HepG2 (cell line): ENCODE results near the gene KIF6. TPM values are rescaled to one million over a fixed set of nuclear protein-coding genes. Genes with fewer than 3 reads are reported as not detected.

Source experiments
- ATAC-seq: fragments of 200-7000 bp; cut with Tn5 transposase; 3 replicates; pipeline ENCODE4 v1.9.1; 2020; ENCODE audit warnings: mild to moderate bottlenecking, moderate library complexity
- BruUV-seq: library from RNA; stranded (reverse); fragments of 400-500 nt; replicated peaks from 2 replicates; lab custom pipeline; 2021; lab: Mats Ljungman, UMichigan
- CTCF ChIA-PET: fragments of 300-600 bp; formaldehyde crosslinking; extraction: SDS; loops from one replicate; lab custom pipeline; 2021; ENCODE audit warnings: low total read pairs, inconsistent platforms, low intra/inter-chr PET ratio; lab: Yijun Ruan, JAX
- POLR2A ChIA-PET: fragments of 350-600 bp; sonication (Branson Sonifier 250); formaldehyde crosslinking; loops from one replicate; lab custom pipeline; 2020; ENCODE audit warnings: antibody characterized with exemption, inconsistent platforms; lab: Yijun Ruan, JAX
- DNase-seq: peaks from one replicate; pipeline ENCODE4 v3.0.0-alpha.2; 2015; ENCODE audit warnings: low spot score
- FAIRE-seq: peaks from 3 replicates; lab custom pipeline; 2011; peaks lifted over from hg19 to GRCh38; lab: Jason Lieb, UNC
- H2AFZ ChIP-seq: one replicate; pipeline ENCODE4 v1.6.1; 2011; ENCODE audit warnings: low read length, inconsistent platforms
- H3K27ac ChIP-seq: fragments of 300-600 bp; 3 replicates; pipeline ENCODE4 v1.8.0; 2011; ENCODE audit warnings: mixed run types, mild to moderate bottlenecking, mixed read lengths, low read length, inconsistent platforms; ENCODE audit not compliant: insufficient read depth; ENCODE audit errors: extremely low read length
- H3K27me3 ChIP-seq, 2 experiments: fragments of 200-600 bp in 1 of 2; 2 replicates in 1 of 2; 3 replicates in 1 of 2; pipeline versions ENCODE4 v1.6.0 to v1.8.0; 2011; ENCODE audit warnings: low read length in 2 of 2, mild to moderate bottlenecking in 2 of 2, moderate library complexity in 2 of 2, inconsistent platforms in 1 of 2; ENCODE audit not compliant: insufficient read depth in 2 of 2, control insufficient read depth in 1 of 2
- H3K36me3 ChIP-seq, 2 experiments: fragments of 200-600 bp in 1 of 2; replicated peaks in 1 of 2; 2 replicates in 1 of 2; 3 replicates in 1 of 2; pipeline versions ENCODE4 v1.5.1 to v1.8.0; 2011; ENCODE audit warnings: low read length in 2 of 2, inconsistent platforms in 1 of 2; ENCODE audit not compliant: insufficient read depth in 2 of 2, control insufficient read depth in 1 of 2
- H3K4me1 ChIP-seq: 2 replicates; pipeline ENCODE4 v1.5.1; 2012; ENCODE audit warnings: low read length, inconsistent platforms; ENCODE audit not compliant: insufficient read depth
- H3K4me2 ChIP-seq: 2 replicates; pipeline ENCODE4 v1.6.0; 2011; ENCODE audit warnings: low read depth, low read length, inconsistent platforms
- H3K4me3 ChIP-seq, 3 experiments: fragments of 200-600 bp in 1 of 3; sonication (generic), shearing (Covaris generic) in 1 of 3; replicated peaks in 1 of 3; 2 replicates each; pipeline ENCODE4 v1.5.1; 2011 to 2016; ENCODE audit warnings: low read length in 3 of 3, inconsistent platforms in 2 of 3, low read depth in 2 of 3, mild to moderate bottlenecking in 2 of 3, control low read depth in 1 of 3, mixed read lengths in 1 of 3; ENCODE audit not compliant: insufficient read depth in 1 of 3
- H3K79me2 ChIP-seq: one replicate; pipeline ENCODE4 v1.6.1; 2011; ENCODE audit warnings: low read length, inconsistent platforms; ENCODE audit not compliant: insufficient read depth
- H3K9ac ChIP-seq: 2 replicates; pipeline ENCODE4 v1.6.0; 2011; ENCODE audit warnings: mild to moderate bottlenecking, low read depth, low read length, inconsistent platforms; ENCODE audit not compliant: insufficient read depth
- H3K9me3 ChIP-seq: 2 replicates; pipeline ENCODE4 v1.5.1; 2012; ENCODE audit warnings: mild to moderate bottlenecking, low read length
- H4K20me1 ChIP-seq: 2 replicates; pipeline ENCODE4 v1.6.0; 2011; ENCODE audit warnings: inconsistent platforms, mild to moderate bottlenecking, low read length, moderate library complexity; ENCODE audit not compliant: insufficient read depth
- SNAI1 ChIP-seq: sonication (generic); formaldehyde crosslinking; IDR thresholded peaks from 2 replicates; pipeline ENCODE4 v1.5.0; 2020; ENCODE audit warnings: mild to moderate bottlenecking, missing genetic modification reagents, borderline replicate concordance
- WGBS: methylation state at CpG from one replicate; pipeline ENCODE4 v1.1.6; 2017; ENCODE audit warnings: low lambda C conversion rate; 5-methylcytosine and 5-hydroxymethylcytosine counted together
- in situ Hi-C: cut with HindIII; loops from 2 replicates; pipeline ENCODE4 v1.10.0; 2017; ENCODE audit warnings: low pct_unique_long_range_greater_than_20kb; ENCODE audit not compliant: extremely low pct_ligation_motif_present
- intact Hi-C: fragments of 100-400 bp; cut with micrococcal nuclease; formaldehyde crosslinking; loops from one replicate; pipeline ENCODE4 v1.10.0; 2022; ENCODE audit not compliant: unreplicated experiment
- polyA plus RNA-seq, 8 experiments: library from polyadenylated mRNA; depleted of rRNA in 3 of 8; stranded (reverse) in 7 of 8; unstranded in 1 of 8; fragments of >200 nt; fragmentation: Illumina TruSeq in 4 of 8; extraction: Trizol in 4 of 8; gene quantifications; 2 replicates each; pipeline versions ENCODE4 v1.2.1 to v1.2.3, GENCODE V29; 2011 to 2016; ENCODE audit warnings: low read depth in 4 of 8, missing spikeins in 1 of 8, mixed read lengths in 1 of 8; ENCODE audit not compliant: insufficient read depth in 1 of 8
- total RNA-seq, 5 experiments: library from RNA; depleted of rRNA; stranded (reverse); fragments of >200 nt; fragmentation: Illumina TruSeq; extraction: Trizol; gene quantifications; 2 replicates each; pipeline ENCODE4 v1.2.3, GENCODE V29; 2016; ENCODE audit warnings: low read depth in 1 of 5
- TF ChIP-seq, protein P1 (sequence below): IDR thresholded peaks from 2 replicates; pipeline ENCODE4 v1.6.1; 2012; ENCODE audit warnings: low read length, improper control_type of control experiment
- TF ChIP-seq, protein P2 (sequence below): sonication (generic); formaldehyde crosslinking; IDR thresholded peaks from 2 replicates; pipeline ENCODE4 v1.8.1; 2023; ENCODE audit warnings: mild to moderate bottlenecking, missing genetic modification reagents
- TF ChIP-seq, protein P3 (sequence below): sonication (generic); formaldehyde crosslinking; IDR thresholded peaks from 2 replicates; pipeline ENCODE4 v1.5.0; 2020; ENCODE audit warnings: mild to moderate bottlenecking, missing genetic modification reagents
- TF ChIP-seq, protein P4 (sequence below): sonication (generic); formaldehyde crosslinking; IDR thresholded peaks from 2 replicates; pipeline ENCODE4 v1.8.0; 2022; ENCODE audit warnings: missing genetic modification reagents, mild to moderate bottlenecking, moderate library complexity, borderline replicate concordance

The KIF6 gene
- total and polyA plus RNA-seq, 2 of the 13 experiments (the other 11 are each of a cell fraction or from before 2014, with no cell fraction given), result 0.04 to 0.27 TPM

DNA sequence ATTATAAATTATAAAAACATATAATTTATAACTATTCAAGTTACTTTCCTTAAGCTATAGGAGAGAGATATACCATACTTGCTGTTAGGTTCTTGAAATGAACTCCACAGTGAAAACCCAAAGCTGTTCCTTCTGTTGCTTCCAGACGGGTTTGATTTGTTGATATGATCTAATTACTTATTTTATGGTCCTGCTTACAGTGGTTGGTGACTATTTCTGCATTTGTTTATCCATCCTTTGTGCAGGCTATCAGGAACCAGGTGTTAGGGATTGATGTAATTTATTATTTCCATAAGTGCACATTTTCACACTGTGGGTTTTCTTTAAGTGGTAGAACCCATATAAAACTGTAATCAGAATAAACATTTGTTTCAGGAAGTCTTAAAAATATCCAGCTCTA, 167.1 kb downstream of the KIF6 start:
- Histone ChIP-seq H4K20me1 (no peaks in the 10 kb centered on the region), H3K27me3 (no peaks in the 10 kb centered on the region; a peak in 2 of 5 replicates), H3K4me1 (no peaks in the 10 kb centered on the region), H3K9me3 (no peaks in the 10 kb centered on the region), H3K27ac (no peak overlapping the region), H3K9ac (no peak overlapping the region), H2AFZ (no peak overlapping the region), H3K36me3 (no peaks in the 10 kb centered on the region), H3K79me2 (no peaks in the 10 kb centered on the region)
- intact Hi-C loops (no loop called here), in situ Hi-C loops (no loop called here)
- FAIRE-seq (no peak), ATAC-seq (no peak), DNase-seq (no peak)
- WGBS, result 0% methylated on average over 1 of the region's 1 CpG
- CTCF ChIA-PET, result no interaction called here
- BruUV-seq, result no TSS peak
- POLR2A ChIA-PET, result no interaction called here
- TF ChIP-seq, protein P1, sequence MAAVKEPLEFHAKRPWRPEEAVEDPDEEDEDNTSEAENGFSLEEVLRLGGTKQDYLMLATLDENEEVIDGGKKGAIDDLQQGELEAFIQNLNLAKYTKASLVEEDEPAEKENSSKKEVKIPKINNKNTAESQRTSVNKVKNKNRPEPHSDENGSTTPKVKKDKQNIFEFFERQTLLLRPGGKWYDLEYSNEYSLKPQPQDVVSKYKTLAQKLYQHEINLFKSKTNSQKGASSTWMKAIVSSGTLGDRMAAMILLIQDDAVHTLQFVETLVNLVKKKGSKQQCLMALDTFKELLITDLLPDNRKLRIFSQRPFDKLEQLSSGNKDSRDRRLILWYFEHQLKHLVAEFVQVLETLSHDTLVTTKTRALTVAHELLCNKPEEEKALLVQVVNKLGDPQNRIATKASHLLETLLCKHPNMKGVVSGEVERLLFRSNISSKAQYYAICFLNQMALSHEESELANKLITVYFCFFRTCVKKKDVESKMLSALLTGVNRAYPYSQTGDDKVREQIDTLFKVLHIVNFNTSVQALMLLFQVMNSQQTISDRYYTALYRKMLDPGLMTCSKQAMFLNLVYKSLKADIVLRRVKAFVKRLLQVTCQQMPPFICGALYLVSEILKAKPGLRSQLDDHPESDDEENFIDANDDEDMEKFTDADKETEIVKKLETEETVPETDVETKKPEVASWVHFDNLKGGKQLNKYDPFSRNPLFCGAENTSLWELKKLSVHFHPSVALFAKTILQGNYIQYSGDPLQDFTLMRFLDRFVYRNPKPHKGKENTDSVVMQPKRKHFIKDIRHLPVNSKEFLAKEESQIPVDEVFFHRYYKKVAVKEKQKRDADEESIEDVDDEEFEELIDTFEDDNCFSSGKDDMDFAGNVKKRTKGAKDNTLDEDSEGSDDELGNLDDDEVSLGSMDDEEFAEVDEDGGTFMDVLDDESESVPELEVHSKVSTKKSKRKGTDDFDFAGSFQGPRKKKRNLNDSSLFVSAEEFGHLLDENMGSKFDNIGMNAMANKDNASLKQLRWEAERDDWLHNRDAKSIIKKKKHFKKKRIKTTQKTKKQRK, result no peak
- TF ChIP-seq, protein P2, sequence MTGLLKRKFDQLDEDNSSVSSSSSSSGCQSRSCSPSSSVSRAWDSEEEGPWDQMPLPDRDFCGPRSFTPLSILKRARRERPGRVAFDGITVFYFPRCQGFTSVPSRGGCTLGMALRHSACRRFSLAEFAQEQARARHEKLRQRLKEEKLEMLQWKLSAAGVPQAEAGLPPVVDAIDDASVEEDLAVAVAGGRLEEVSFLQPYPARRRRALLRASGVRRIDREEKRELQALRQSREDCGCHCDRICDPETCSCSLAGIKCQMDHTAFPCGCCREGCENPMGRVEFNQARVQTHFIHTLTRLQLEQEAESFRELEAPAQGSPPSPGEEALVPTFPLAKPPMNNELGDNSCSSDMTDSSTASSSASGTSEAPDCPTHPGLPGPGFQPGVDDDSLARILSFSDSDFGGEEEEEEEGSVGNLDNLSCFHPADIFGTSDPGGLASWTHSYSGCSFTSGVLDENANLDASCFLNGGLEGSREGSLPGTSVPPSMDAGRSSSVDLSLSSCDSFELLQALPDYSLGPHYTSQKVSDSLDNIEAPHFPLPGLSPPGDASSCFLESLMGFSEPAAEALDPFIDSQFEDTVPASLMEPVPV (CRISPR knock-in tag), result no peak
- TF ChIP-seq, protein P3, sequence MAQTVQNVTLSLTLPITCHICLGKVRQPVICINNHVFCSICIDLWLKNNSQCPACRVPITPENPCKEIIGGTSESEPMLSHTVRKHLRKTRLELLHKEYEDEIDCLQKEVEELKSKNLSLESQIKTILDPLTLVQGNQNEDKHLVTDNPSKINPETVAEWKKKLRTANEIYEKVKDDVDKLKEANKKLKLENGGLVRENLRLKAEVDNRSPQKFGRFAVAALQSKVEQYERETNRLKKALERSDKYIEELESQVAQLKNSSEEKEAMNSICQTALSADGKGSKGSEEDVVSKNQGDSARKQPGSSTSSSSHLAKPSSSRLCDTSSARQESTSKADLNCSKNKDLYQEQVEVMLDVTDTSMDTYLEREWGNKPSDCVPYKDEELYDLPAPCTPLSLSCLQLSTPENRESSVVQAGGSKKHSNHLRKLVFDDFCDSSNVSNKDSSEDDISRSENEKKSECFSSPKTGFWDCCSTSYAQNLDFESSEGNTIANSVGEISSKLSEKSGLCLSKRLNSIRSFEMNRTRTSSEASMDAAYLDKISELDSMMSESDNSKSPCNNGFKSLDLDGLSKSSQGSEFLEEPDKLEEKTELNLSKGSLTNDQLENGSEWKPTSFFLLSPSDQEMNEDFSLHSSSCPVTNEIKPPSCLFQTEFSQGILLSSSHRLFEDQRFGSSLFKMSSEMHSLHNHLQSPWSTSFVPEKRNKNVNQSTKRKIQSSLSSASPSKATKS, result no peak
- TF ChIP-seq SNAI1, result no peak
- TF ChIP-seq, protein P4, sequence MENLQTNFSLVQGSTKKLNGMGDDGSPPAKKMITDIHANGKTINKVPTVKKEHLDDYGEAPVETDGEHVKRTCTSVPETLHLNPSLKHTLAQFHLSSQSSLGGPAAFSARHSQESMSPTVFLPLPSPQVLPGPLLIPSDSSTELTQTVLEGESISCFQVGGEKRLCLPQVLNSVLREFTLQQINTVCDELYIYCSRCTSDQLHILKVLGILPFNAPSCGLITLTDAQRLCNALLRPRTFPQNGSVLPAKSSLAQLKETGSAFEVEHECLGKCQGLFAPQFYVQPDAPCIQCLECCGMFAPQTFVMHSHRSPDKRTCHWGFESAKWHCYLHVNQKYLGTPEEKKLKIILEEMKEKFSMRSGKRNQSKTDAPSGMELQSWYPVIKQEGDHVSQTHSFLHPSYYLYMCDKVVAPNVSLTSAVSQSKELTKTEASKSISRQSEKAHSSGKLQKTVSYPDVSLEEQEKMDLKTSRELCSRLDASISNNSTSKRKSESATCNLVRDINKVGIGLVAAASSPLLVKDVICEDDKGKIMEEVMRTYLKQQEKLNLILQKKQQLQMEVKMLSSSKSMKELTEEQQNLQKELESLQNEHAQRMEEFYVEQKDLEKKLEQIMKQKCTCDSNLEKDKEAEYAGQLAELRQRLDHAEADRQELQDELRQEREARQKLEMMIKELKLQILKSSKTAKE (CRISPR knock-in tag), result no peak
- TF ChIP-seq, all 625 proteins: peak for 0
- Histone ChIP-seq H3K4me2 (no peak overlapping the region), H3K4me3 (no peak overlapping the region)
